Nephron (organoid): ENCODE data around the gene NEURL4.

Experiments used
- H3K27ac Mint-ChIP-seq, 3 experiments: 2 replicates each; pipeline ENCODE4 v1.8.0; 2020; ENCODE audit warnings: mixed read lengths in 3 of 3, mild to moderate bottlenecking in 2 of 3, moderate library complexity in 1 of 3
- H3K27me3 Mint-ChIP-seq: 2 replicates; pipeline ENCODE4 v1.8.0; 2021; ENCODE audit warnings: low read depth, mild to moderate bottlenecking, moderate library complexity, mixed read lengths
- H3K36me3 Mint-ChIP-seq: 2 replicates; pipeline ENCODE4 v1.8.0; 2020; ENCODE audit warnings: low read depth, mixed read lengths
- H3K4me1 Mint-ChIP-seq: 2 replicates; pipeline ENCODE4 v1.8.0; 2020; ENCODE audit warnings: mixed read lengths
- H3K4me3 Mint-ChIP-seq, 3 experiments: 2 replicates each; pipeline ENCODE4 v1.8.0; 2020; ENCODE audit warnings: mild to moderate bottlenecking in 3 of 3, mixed read lengths in 3 of 3, moderate library complexity in 2 of 3
- H3K9me3 Mint-ChIP-seq: 2 replicates; pipeline ENCODE4 v1.8.0; 2020; ENCODE audit warnings: mixed read lengths
- TF ChIP-seq, protein P1 (sequence below), 3 experiments: fragments of 200-600 bp; sonication (generic); IDR thresholded peaks; one replicate each; pipeline ENCODE4 v1.5.0; 2021; ENCODE audit warnings: antibody characterized with exemption in 3 of 3; ENCODE audit not compliant: unreplicated experiment in 3 of 3

NEURL4 gene

DNA sequence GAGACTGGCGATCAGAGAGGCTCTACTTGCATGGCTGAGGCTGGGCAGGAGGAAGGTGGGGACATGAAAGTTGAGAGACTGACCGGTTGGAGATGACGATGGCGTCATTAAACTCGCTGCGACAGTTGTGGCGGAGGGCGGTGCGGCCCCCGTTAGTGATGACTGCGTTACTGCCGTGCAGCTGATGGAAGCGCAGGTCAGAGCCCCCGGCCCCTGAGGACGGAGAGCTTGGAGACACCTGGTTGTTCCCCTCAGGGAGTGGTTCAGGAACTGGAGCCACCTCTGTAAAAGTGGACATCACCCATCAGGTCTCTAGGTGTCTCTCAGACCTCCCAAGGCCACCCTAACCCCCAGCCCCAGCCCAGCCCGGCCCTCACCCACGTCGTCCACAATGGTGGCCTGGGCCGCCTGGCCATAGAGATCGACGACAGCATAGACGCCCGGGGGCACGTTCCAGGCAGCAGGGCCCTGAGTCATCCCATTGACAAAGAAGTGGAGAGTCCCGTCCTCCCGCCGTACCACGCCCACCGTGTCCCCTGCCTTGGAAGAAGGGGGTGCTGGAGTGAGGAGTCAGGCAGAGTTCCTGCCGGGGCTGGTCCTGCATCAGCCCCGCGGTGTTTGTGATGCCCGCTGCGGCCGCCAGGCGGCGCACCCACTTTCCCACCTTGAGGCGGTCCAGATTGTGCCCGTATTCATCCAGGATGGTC is 5.3 kb downstream of the NEURL4 start:
- TF ChIP-seq, protein P1, sequence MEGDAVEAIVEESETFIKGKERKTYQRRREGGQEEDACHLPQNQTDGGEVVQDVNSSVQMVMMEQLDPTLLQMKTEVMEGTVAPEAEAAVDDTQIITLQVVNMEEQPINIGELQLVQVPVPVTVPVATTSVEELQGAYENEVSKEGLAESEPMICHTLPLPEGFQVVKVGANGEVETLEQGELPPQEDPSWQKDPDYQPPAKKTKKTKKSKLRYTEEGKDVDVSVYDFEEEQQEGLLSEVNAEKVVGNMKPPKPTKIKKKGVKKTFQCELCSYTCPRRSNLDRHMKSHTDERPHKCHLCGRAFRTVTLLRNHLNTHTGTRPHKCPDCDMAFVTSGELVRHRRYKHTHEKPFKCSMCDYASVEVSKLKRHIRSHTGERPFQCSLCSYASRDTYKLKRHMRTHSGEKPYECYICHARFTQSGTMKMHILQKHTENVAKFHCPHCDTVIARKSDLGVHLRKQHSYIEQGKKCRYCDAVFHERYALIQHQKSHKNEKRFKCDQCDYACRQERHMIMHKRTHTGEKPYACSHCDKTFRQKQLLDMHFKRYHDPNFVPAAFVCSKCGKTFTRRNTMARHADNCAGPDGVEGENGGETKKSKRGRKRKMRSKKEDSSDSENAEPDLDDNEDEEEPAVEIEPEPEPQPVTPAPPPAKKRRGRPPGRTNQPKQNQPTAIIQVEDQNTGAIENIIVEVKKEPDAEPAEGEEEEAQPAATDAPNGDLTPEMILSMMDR (IDR thresholded peaks at IDR 0.05; ENCODE audit: unreplicated experiment in 3 of 3): peak; percentile 61 to 77 (median 75)
- Mint-ChIP-seq H3K27me3 (no peaks in the 10 kb centered on the region), H3K4me1 (peaks cover 14% of the 10 kb centered on the region), H3K4me3 (no peak overlapping the region), H3K27ac (no peak overlapping the region), H3K9me3 (no peaks in the 10 kb centered on the region), H3K36me3 (peaks cover 28% of the 10 kb centered on the region)

DNA sequence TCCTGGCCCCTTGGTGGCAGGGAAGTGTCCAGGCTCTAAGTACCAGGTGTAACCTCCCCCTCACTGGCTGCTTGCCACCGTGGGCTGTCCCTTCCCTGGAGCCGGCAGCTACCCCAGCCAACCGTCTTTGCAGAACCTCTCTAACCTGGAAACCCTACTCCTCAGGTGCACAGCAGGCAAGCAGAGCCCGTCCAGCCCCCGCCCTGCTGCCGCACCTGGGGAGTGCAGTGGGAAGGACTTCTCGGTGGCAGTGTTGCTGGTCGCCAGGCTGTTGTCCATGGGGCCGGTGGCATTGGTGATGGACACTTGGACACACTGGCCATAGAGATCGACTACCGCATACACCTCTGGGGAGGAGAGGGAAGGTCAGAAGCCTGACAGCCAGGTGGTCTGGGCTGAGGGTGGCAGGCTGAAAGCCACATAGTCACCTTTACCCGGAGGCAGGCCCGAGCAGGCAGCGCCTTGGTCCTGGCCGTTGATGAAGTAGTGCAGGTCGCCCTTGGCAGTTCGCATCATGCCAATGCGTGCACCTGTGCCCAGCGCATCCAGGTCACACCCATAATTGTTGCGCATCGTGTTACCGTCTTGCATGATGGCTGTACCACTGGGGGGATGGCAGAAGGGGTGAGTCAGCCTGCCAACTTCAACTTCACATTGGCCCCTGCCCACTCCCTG is 6.5 kb downstream of the NEURL4 start:
- TF ChIP-seq, protein P1 (IDR thresholded peaks at IDR 0.05; ENCODE audit: unreplicated experiment in 3 of 3): no peak
- H3K27ac Mint-ChIP-seq: no peak overlapping the region
- peaks cover 2% of the 10 kb centered on the region for H3K4me1 Mint-ChIP-seq
- H3K27me3 Mint-ChIP-seq: no peaks in the 10 kb centered on the region
- peaks cover 34% of the 10 kb centered on the region for H3K36me3 Mint-ChIP-seq
- H3K4me3 Mint-ChIP-seq: no peak overlapping the region
- no peaks in the 10 kb centered on the region for H3K9me3 Mint-ChIP-seq

DNA sequence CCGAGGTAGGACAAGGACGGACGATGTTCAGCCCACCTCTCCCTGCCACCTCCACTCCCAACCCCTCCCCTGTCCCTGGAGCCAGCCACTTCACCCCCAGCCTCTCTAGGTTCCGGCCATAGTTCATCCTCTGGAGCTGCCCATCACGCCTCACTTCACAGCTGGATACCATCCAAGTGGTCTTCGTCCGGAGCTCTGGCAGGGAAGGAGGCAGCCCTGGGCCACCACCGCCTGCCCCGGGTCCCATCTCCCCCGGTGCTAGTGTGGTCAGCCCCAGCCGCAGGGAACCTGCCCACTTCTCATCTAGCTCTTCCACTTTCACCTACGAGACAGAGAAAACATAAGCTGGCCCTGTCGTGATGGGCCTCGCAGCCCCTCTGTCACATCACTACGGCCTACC is 7.7 kb downstream of the NEURL4 start:
- Mint-ChIP-seq H3K9me3 (no peaks in the 10 kb centered on the region), H3K27ac (no peak overlapping the region), H3K4me3 (peak overlapping the region in 1 of 3 experiments; percentile 10), H3K36me3 (peaks cover 40% of the 10 kb centered on the region), H3K27me3 (no peaks in the 10 kb centered on the region), H3K4me1 (peaks cover 2% of the 10 kb centered on the region)
- TF ChIP-seq, protein P1 (IDR thresholded peaks at IDR 0.05; ENCODE audit: unreplicated experiment in 3 of 3): no peak

DNA sequence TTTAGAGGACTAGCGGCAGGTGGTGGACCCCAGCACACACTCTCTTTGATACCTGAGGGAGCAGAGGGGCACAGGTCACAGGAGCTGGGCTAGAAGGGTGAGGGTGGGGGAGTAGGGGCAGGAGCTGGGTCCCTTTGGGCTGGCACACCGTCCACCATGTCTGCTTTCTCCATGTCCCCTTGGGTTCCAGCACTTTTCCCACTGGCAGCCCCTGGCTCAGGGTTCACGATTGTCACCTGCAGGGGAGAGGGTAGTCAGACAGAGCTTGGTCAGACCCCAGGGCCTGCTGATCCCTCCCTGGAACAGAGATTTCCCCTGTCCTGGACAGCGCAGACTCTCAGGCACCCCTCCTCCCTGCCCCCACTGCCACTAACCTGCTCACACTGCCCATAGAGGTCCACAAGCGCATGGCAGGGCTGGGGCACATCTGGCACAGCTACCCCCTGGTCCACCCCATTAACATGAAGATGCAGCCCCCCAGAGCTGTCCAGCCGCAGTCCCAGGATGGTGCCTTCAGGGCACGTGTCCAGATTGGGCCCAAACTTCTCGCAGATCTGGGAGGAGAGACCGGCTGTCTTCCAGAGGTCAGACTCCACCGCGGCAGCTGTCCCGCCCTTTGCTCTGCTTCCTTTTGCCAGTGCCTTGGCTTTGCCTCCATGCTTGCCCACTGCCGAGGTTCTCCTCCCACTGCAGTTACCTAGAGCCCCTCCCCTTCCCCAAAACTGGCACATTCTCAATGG is 10.8 kb downstream of the NEURL4 start:
- peaks cover 16% of the 10 kb centered on the region for H3K4me1 Mint-ChIP-seq
- no peaks in the 10 kb centered on the region for H3K27me3 Mint-ChIP-seq
- TF ChIP-seq, protein P1 (IDR thresholded peaks at IDR 0.05; ENCODE audit: unreplicated experiment in 3 of 3): no peak
- peak overlapping the region; percentile 44 to 85 (median 70) for H3K4me3 Mint-ChIP-seq
- peaks cover 50% of the 10 kb centered on the region for H3K36me3 Mint-ChIP-seq
- H3K9me3 Mint-ChIP-seq: no peaks in the 10 kb centered on the region
- no peak overlapping the region for H3K27ac Mint-ChIP-seq

DNA sequence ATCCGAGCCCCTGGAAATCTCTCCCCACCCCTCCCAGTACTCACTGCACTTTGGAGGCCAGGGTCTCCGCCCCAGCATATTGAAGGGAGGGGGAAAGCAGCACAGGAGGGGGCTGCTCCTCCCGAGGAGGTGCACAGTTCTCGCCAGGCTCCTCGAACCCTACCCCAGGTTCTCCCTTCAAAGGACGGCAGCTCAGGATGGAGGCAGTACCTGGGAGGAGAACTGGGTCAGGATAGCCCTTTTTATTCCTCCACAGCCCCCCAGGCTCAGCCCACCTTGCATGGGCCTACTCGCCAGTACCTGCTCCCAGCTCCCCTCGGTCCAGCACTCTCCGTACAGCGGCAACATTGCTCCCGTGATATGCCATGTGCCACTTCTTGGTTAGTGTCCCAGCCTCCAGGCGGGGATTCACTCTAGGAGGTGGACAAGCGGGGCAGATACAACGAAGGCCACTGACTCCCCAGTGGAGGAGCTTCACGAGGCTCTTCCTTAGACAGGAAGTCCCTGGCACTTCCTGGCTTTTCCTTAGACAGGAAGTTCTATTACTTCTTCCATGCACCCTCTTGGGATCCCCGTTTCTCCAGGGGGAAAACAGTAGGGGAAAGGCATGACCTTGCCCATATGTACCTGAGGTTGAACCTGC is 11.9 kb downstream of the NEURL4 start:
- no peaks in the 10 kb centered on the region for H3K9me3 Mint-ChIP-seq
- TF ChIP-seq, protein P1 (IDR thresholded peaks at IDR 0.05; ENCODE audit: unreplicated experiment in 3 of 3): no peak
- H3K27me3 Mint-ChIP-seq: no peaks in the 10 kb centered on the region
- peaks cover 52% of the 10 kb centered on the region for H3K36me3 Mint-ChIP-seq
- peak overlapping the region in 2 of 3 experiments; percentile 63 to 74 for H3K27ac Mint-ChIP-seq
- H3K4me1 Mint-ChIP-seq: peaks cover 25% of the 10 kb centered on the region
- peak overlapping the region; percentile 70 to 85 (median 82) for H3K4me3 Mint-ChIP-seq
